ENCODE data around the gene CIART. TPM values are rescaled to one million over a fixed set of nuclear protein-coding genes. Genes with fewer than 3 reads are reported as not detected.

Gene CIART
- total and polyA plus RNA-seq, 2 of the 8 experiments (the other 6 are each of a cell fraction or from before 2014, with no cell fraction given) = 9.6 to 33.3 TPM

DNA sequence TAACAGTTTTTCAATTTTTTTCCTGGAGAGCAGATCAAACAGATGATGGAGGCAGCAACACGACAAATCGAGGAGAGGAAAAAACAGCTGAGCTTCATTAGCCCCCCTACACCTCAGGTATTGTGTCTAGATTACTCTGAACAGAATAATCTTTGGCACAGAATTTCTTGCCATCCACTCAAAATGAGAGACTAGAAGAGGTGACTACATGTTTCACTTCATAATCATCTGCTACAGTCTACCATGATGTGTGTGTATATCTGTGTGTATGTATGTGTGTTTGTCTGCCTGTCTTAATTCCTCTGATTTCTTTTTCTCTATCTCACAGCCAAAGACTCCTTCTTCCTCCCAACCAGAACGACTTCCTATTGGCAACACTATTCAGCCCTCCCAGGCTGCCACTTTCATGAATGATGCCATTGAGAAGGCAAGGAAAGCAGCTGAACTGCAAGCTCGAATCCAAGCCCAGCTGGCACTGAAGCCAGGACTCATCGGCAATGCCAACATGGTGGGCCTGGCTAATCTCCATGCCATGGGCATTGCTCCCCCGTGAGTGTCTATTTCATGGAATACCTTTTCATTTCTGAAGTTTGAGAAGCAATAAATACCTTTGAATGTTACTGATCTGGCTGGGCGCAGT lies 50.4 kb downstream of the CIART start (continued):
- TF ChIP-seq, protein P1, sequence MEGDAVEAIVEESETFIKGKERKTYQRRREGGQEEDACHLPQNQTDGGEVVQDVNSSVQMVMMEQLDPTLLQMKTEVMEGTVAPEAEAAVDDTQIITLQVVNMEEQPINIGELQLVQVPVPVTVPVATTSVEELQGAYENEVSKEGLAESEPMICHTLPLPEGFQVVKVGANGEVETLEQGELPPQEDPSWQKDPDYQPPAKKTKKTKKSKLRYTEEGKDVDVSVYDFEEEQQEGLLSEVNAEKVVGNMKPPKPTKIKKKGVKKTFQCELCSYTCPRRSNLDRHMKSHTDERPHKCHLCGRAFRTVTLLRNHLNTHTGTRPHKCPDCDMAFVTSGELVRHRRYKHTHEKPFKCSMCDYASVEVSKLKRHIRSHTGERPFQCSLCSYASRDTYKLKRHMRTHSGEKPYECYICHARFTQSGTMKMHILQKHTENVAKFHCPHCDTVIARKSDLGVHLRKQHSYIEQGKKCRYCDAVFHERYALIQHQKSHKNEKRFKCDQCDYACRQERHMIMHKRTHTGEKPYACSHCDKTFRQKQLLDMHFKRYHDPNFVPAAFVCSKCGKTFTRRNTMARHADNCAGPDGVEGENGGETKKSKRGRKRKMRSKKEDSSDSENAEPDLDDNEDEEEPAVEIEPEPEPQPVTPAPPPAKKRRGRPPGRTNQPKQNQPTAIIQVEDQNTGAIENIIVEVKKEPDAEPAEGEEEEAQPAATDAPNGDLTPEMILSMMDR (IDR thresholded peaks at IDR 0.05; ENCODE audit: control extremely low read depth in 1 of 3, insufficient read depth in 1 of 3, low read depth in 1 of 3, low read length in 3 of 3) = no peak
- TF ChIP-seq SP1 (IDR thresholded peaks at IDR 0.05; ENCODE audit: low read depth, low read length) (no peak), ZNF274 (IDR thresholded peaks at IDR 0.05; ENCODE audit: borderline replicate concordance, extremely low read depth, low read length) (no peak), NRF1 (IDR thresholded peaks at IDR 0.05; ENCODE audit: low read depth, low read length) (no peak), SIRT6 (IDR thresholded peaks at IDR 0.05; ENCODE audit: low read length) (no peak), TEAD4 (IDR thresholded peaks at IDR 0.05; ENCODE audit: low read depth, low read length) (no peak), RFX5 (IDR thresholded peaks at IDR 0.05; ENCODE audit: borderline replicate concordance, low read depth, low read length) (no peak), SRF (IDR thresholded peaks at IDR 0.05; ENCODE audit: low read depth, low read length) (no peak)
- TF ChIP-seq, protein P2, sequence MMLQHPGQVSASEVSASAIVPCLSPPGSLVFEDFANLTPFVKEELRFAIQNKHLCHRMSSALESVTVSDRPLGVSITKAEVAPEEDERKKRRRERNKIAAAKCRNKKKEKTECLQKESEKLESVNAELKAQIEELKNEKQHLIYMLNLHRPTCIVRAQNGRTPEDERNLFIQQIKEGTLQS (IDR thresholded peaks at IDR 0.05; ENCODE audit: insufficient read depth, low read depth, low read length) = no peak

Small RNAs within 50 kb of the gene (small RNA-seq; reads per million reads assigned to genes)
- gene RNU2-17P (ENCODE audit: insufficient read depth) = 1.0 reads per million

Other genes starting within 250 kb of the CIART start
- 27.6 and 29.9 TPM in 2 replicates for gene VPS45, start 214.8 kb upstream of the CIART start, total RNA-seq (2021; fragmentation: NEBNext Ultra II Directional; extraction: Animal tissue kit (Norgen Biotek cat#: 25700))
- gene VPS45, start 214.8 kb upstream of the CIART start, polyA plus RNA-seq (2011; rRNA removed) = 12.7 and 19.1 TPM in 2 replicates
- gene PLEKHO1, start 132.6 kb upstream of the CIART start, total RNA-seq (2021; fragmentation: NEBNext Ultra II Directional; extraction: Animal tissue kit (Norgen Biotek cat#: 25700)) = 35.0 and 37.0 TPM in 2 replicates
- gene PLEKHO1, start 132.6 kb upstream of the CIART start, polyA plus RNA-seq (2011; rRNA removed) = 23.2 and 26.0 TPM in 2 replicates
- gene ANP32E, start 46.4 kb upstream of the CIART start, total RNA-seq (2021; fragmentation: NEBNext Ultra II Directional; extraction: Animal tissue kit (Norgen Biotek cat#: 25700)) = 114 and 123 TPM in 2 replicates
- gene ANP32E, start 46.4 kb upstream of the CIART start, polyA plus RNA-seq (2011; rRNA removed) = 10.2 and 20.7 TPM in 2 replicates
- 52.1 and 52.3 TPM in 2 replicates for gene CA14, start 24.8 kb upstream of the CIART start, total RNA-seq (2021; fragmentation: NEBNext Ultra II Directional; extraction: Animal tissue kit (Norgen Biotek cat#: 25700))
- 79.3 and 105 TPM in 2 replicates for gene CA14, start 24.8 kb upstream of the CIART start, polyA plus RNA-seq (2011; rRNA removed)
- 110 and 111 TPM in 2 replicates for gene APH1A, start 13.5 kb upstream of the CIART start, total RNA-seq (2021; fragmentation: NEBNext Ultra II Directional; extraction: Animal tissue kit (Norgen Biotek cat#: 25700))
- gene APH1A, start 13.5 kb upstream of the CIART start, polyA plus RNA-seq (2011; rRNA removed) = 183 and 188 TPM in 2 replicates
- gene C1orf54, start 9.8 kb upstream of the CIART start, total RNA-seq (2021; fragmentation: NEBNext Ultra II Directional; extraction: Animal tissue kit (Norgen Biotek cat#: 25700)) = 19.8 and 20.4 TPM in 2 replicates
- gene C1orf54, start 9.8 kb upstream of the CIART start, polyA plus RNA-seq (2011; rRNA removed) = 12.2 and 30.2 TPM in 2 replicates
- 99.8 and 104 TPM in 2 replicates for gene MRPS21, start 11.3 kb downstream of the CIART start, total RNA-seq (2021; fragmentation: NEBNext Ultra II Directional; extraction: Animal tissue kit (Norgen Biotek cat#: 25700))
- 59.0 and 81.9 TPM in 2 replicates for gene MRPS21, start 11.3 kb downstream of the CIART start, polyA plus RNA-seq (2011; rRNA removed)
- gene PRPF3, start 39.0 kb downstream of the CIART start, total RNA-seq (2021; fragmentation: NEBNext Ultra II Directional; extraction: Animal tissue kit (Norgen Biotek cat#: 25700)) = 58.1 and 65.8 TPM in 2 replicates
- 15.1 and 17.9 TPM in 2 replicates for gene PRPF3, start 39.0 kb downstream of the CIART start, polyA plus RNA-seq (2011; rRNA removed)
- gene RPRD2, start 81.6 kb downstream of the CIART start, total RNA-seq (2021; fragmentation: NEBNext Ultra II Directional; extraction: Animal tissue kit (Norgen Biotek cat#: 25700)) = 30.2 and 32.4 TPM in 2 replicates
- gene RPRD2, start 81.6 kb downstream of the CIART start, polyA plus RNA-seq (2011; rRNA removed) = 14.4 and 14.6 TPM in 2 replicates
- gene TARS2, start 204.9 kb downstream of the CIART start, total RNA-seq (2021; fragmentation: NEBNext Ultra II Directional; extraction: Animal tissue kit (Norgen Biotek cat#: 25700)) = 32.7 and 39.1 TPM in 2 replicates
- 38.9 and 54.0 TPM in 2 replicates for gene TARS2, start 204.9 kb downstream of the CIART start, polyA plus RNA-seq (2011; rRNA removed)
- gene ECM1, start 225.6 kb downstream of the CIART start, total RNA-seq (2021; fragmentation: NEBNext Ultra II Directional; extraction: Animal tissue kit (Norgen Biotek cat#: 25700)) = 0.73 and 0.95 TPM in 2 replicates
- gene ECM1, start 225.6 kb downstream of the CIART start, polyA plus RNA-seq (2011; rRNA removed) = 0.98 and 1.1 TPM in 2 replicates
- 1.1 TPM in 1 of 2 replicates, not detected in the other for gene FALEC, start 233.2 kb downstream of the CIART start, total RNA-seq (2021; fragmentation: NEBNext Ultra II Directional; extraction: Animal tissue kit (Norgen Biotek cat#: 25700))
- gene FALEC, start 233.2 kb downstream of the CIART start, polyA plus RNA-seq (2011; rRNA removed) = not detected in 2 replicates